ENCODE results near the gene RIC8A. TPM values are rescaled to one million over a fixed set of nuclear protein-coding genes. Genes with fewer than 3 reads are reported as not detected.

Gene RIC8A
- total and polyA plus RNA-seq, 2 of the 13 experiments (the other 11 are each of a cell fraction or from before 2014, with no cell fraction given): 62.1 to 63.8 TPM

GRCh38 chr11:208181-208916 lies 841 bp downstream of the RIC8A start (continued):
- TF ChIP-seq, protein P1, sequence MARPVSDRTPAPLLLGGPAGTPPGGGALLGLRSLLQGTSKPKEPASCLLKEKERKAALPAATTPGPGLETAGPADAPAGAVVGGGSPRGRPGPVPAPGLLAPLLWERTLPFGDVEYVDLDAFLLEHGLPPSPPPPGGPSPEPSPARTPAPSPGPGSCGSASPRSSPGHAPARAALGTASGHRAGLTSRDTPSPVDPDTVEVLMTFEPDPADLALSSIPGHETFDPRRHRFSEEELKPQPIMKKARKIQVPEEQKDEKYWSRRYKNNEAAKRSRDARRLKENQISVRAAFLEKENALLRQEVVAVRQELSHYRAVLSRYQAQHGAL (CRISPR knock-in tag; IDR thresholded peaks at IDR 0.05; ENCODE audit: not compliant biosample characterization): no peak
- peak; percentile 42; the same call in 1 of the 2 replicates for TF ChIP-seq DMAP1 (CRISPR knock-in tag; IDR thresholded peaks at IDR 0.05)
- TF ChIP-seq SRF (IDR thresholded peaks at IDR 0.05; ENCODE audit: low read depth, low read length): no peak
- TF ChIP-seq POLR2A (IDR thresholded peaks at IDR 0.05; ENCODE audit: insufficient read depth in 1 of 2, low read depth in 2 of 2, low read length in 2 of 2): 0 out of 4 replicates have a peak, but pooled peaks of 1 of the 2 experiments have one; percentile 19
- no peak for TF ChIP-seq PLSCR1 (CRISPR knock-in tag; IDR thresholded peaks at IDR 0.05; ENCODE audit: borderline replicate concordance)
- no peak for TF ChIP-seq NFE2L2 (IDR thresholded peaks at IDR 0.05; ENCODE audit: low read length)
- no peak; the same call in 1 of the 2 replicates for TF ChIP-seq ZNF772 (CRISPR knock-in tag; IDR thresholded peaks at IDR 0.05)
- TF ChIP-seq BORCS8-MEF2B (CRISPR knock-in tag; IDR thresholded peaks at IDR 0.05): no peak; the same call in 1 of the 2 replicates
- no peak for TF ChIP-seq ZNF260 (CRISPR knock-in tag; IDR thresholded peaks at IDR 0.05; ENCODE audit: borderline replicate concordance, low read depth)
- TF ChIP-seq ZNF768 (CRISPR knock-in tag; IDR thresholded peaks at IDR 0.05): no peak
- TF ChIP-seq, protein P2, sequence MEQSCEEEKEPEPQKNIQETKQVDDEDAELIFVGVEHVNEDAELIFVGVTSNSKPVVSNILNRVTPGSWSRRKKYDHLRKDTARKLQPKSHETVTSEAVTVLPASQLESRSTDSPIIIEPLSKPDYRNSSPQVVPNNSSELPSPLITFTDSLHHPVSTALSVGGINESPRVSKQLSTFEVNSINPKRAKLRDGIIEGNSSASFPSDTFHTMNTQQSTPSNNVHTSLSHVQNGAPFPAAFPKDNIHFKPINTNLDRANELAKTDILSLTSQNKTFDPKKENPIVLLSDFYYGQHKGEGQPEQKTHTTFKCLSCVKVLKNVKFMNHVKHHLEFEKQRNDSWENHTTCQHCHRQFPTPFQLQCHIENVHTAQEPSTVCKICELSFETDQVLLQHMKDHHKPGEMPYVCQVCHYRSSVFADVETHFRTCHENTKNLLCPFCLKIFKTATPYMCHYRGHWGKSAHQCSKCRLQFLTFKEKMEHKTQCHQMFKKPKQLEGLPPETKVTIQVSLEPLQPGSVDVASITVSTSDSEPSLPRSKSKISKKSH (CRISPR knock-in tag; IDR thresholded peaks at IDR 0.05; ENCODE audit: borderline replicate concordance): no peak
- no peak for TF ChIP-seq KDM1A (CRISPR knock-in tag; IDR thresholded peaks at IDR 0.05)
- TF ChIP-seq ELF4 (CRISPR knock-in tag; IDR thresholded peaks at IDR 0.05; ENCODE audit: borderline replicate concordance): 0 out of 2 replicates have a peak, but pooled peaks have one; percentile 3
- no peak for TF ChIP-seq XBP1 (CRISPR knock-in tag; IDR thresholded peaks at IDR 0.05)
- no peak; the same call in 1 of the 2 replicates for TF ChIP-seq NRL (CRISPR knock-in tag; IDR thresholded peaks at IDR 0.05; ENCODE audit: borderline replicate concordance)
- TF ChIP-seq EED (CRISPR knock-in tag; IDR thresholded peaks at IDR 0.05): no peak
- TF ChIP-seq ZNF101 (CRISPR knock-in tag; IDR thresholded peaks at IDR 0.05; ENCODE audit: borderline replicate concordance, low read depth): no peak
- TF ChIP-seq ZNF557 (CRISPR knock-in tag; IDR thresholded peaks at IDR 0.05): no peak
- TF ChIP-seq HNRNPLL (IDR thresholded peaks at IDR 0.05; ENCODE audit: low read depth, low read length, poor library complexity, severe bottlenecking): peak; percentile 69
- no peak for TF ChIP-seq REXO4 (CRISPR knock-in tag; IDR thresholded peaks at IDR 0.05; ENCODE audit: borderline replicate concordance)
- peak; percentile 58 for TF ChIP-seq YEATS2 (CRISPR knock-in tag; IDR thresholded peaks at IDR 0.05; ENCODE audit: borderline replicate concordance)
- TF ChIP-seq KDM3A (CRISPR knock-in tag; IDR thresholded peaks at IDR 0.05; ENCODE audit: low read depth): no peak
- TF ChIP-seq, protein P3, sequence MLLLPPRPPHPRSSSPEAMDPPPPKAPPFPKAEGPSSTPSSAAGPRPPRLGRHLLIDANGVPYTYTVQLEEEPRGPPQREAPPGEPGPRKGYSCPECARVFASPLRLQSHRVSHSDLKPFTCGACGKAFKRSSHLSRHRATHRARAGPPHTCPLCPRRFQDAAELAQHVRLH (CRISPR knock-in tag; IDR thresholded peaks at IDR 0.05; ENCODE audit: borderline replicate concordance, low read depth): no peak
- TF ChIP-seq ATF1 (CRISPR knock-in tag; IDR thresholded peaks at IDR 0.05): no peak
- TF ChIP-seq, protein P4, sequence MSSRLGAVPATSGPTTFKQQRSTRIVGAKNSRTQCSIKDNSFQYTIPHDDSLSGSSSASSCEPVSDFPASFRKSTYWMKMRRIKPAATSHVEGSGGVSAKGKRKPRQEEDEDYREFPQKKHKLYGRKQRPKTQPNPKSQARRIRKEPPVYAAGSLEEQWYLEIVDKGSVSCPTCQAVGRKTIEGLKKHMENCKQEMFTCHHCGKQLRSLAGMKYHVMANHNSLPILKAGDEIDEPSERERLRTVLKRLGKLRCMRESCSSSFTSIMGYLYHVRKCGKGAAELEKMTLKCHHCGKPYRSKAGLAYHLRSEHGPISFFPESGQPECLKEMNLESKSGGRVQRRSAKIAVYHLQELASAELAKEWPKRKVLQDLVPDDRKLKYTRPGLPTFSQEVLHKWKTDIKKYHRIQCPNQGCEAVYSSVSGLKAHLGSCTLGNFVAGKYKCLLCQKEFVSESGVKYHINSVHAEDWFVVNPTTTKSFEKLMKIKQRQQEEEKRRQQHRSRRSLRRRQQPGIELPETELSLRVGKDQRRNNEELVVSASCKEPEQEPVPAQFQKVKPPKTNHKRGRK (CRISPR knock-in tag; IDR thresholded peaks at IDR 0.05): no peak
- TF ChIP-seq RARG (CRISPR knock-in tag; IDR thresholded peaks at IDR 0.05; ENCODE audit: low read depth): no peak
- no peak for TF ChIP-seq PAWR (CRISPR knock-in tag; IDR thresholded peaks at IDR 0.05; ENCODE audit: borderline replicate concordance)
